GM13976 (cell line): ENCODE measurements around the gene F2RL3.

Source experiments
- DNase-seq: peaks from one replicate; pipeline ENCODE4 v3.0.0; 2012; ENCODE audit warnings: low spot score
- CTCF ChIP-seq: IDR thresholded peaks from 2 replicates; pipeline ENCODE4 v1.5.1; 2012; ENCODE audit warnings: borderline replicate concordance, mild to moderate bottlenecking; ENCODE audit not compliant: insufficient read depth; ENCODE audit errors: extremely low read depth, missing control alignments, control extremely low read depth
- in situ Hi-C: fragments of 300-500 bp; cut with MboI; formaldehyde crosslinking; loops from one replicate; pipeline ENCODE4 v1.12.0; 2022; ENCODE audit warnings: low sequenced_read_pairs, mixed read lengths, inconsistent platforms; ENCODE audit not compliant: unreplicated experiment

Gene F2RL3

DNA sequence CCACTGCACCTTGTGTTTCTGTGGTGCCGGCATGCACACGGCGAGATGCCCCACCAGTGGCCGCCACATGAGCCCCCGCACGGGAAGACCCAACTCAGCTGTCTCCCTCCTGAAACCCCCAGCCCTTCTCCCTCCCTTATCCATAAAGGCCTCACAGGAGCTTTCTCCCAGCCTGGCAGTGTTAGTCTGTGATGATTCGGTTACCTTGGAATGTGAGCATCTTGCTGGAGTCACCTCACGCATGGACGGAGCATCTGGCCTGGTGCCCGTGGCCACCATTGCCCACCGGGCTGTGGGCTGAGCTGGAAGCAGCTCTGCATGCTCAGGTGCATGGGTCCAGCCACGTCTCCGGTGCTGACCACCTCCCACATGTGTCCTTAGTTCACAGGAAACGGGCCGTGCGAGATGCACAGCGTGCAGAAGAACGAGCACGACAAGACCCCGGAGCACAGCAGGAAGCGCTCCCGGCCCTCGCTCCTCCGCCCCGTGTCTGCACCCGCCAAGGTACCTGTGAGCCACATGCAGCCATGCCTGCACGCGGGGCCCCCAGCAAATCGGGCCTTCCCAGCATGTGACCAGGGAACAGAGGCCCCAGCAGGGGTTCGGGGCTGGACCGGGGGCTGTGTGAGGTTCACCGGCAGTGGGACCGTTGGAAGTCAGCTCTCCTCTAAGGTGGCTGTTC lies 37.6 kb upstream of the F2RL3 start:
- in situ Hi-C loops: no loop called here
- TF ChIP-seq CTCF: no peak
- no peak for DNase-seq

GRCh38 chr19:16853066-16853465 lies 35.7 kb upstream of the F2RL3 start:
- in situ Hi-C loops: no loop called here
- DNase-seq: no peak
- no peak for TF ChIP-seq CTCF

GRCh38 chr19:16856091-16856490 lies 32.7 kb upstream of the F2RL3 start:
- in situ Hi-C loops: no loop called here
- DNase-seq: no peak
- no peak for TF ChIP-seq CTCF

GRCh38 chr19:16859626-16860025 lies 29.2 kb upstream of the F2RL3 start:
- in situ Hi-C loops: no loop called here
- no peak for TF ChIP-seq CTCF
- DNase-seq: no peak

GRCh38 chr19:16860118-16860517 lies 28.7 kb upstream of the F2RL3 start:
- DNase-seq: no peak
- in situ Hi-C loops: no loop called here
- no peak for TF ChIP-seq CTCF

- no peak for DNase-seq
- in situ Hi-C loops: no loop called here
- no peak for TF ChIP-seq CTCF
These were observed 27.8 kb upstream of the F2RL3 start for GRCh38 chr19:16861011-16861410.

DNA sequence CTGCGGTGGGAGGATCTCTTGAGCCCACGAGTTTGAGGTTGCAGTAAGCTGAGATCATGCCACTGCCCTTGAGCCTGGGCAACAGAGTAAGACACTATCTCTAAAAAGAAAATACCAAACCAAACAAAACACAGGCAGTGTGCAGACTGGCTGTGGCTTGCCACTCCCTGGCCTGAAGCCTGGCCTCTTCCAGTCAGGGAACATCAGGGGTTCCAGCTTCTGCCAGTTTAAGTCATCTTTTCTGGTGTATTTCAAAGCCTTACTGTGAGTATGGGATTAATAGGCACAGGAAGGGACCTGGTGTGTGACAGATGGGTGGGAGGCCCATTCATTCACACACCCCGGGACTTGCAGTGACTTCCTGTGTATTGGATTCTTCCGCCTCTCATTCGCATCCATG lies 27.0 kb upstream of the F2RL3 start:
- TF ChIP-seq CTCF: no peak
- in situ Hi-C loops: no loop called here
- no peak for DNase-seq
